HFF-Myc (cell line): ENCODE measurements around the gene DRC7.
"Not testable (repeated sequence)": the region's sequence is repeated elsewhere in the genome, so short reads cannot be mapped to it uniquely, and the experiment has no call there.

ENCODE experiments used
- DNase-seq: peaks from one replicate; pipeline ENCODE4 v3.0.0-alpha.2; 2011; ENCODE audit warnings: low read depth; ENCODE audit errors: extremely low read depth
- H3K4me3 ChIP-seq: replicated peaks from 2 replicates; pipeline ENCODE4 v1.5.1; 2011; ENCODE audit warnings: low read depth, mild to moderate bottlenecking, control low read depth, low read length
- CTCF ChIP-seq: IDR thresholded peaks from 2 replicates; pipeline ENCODE4 v1.5.1; 2012; ENCODE audit warnings: mild to moderate bottlenecking, low read depth, low read length, control low read depth; ENCODE audit errors: missing control alignments

DRC7 gene

GRCh38 chr16:57708168-57708567, 13.6 kb downstream of the DRC7 start:
- H3K4me3 ChIP-seq = no peak overlapping the region
- no peak for TF ChIP-seq CTCF
- DNase-seq = no peak

DNA sequence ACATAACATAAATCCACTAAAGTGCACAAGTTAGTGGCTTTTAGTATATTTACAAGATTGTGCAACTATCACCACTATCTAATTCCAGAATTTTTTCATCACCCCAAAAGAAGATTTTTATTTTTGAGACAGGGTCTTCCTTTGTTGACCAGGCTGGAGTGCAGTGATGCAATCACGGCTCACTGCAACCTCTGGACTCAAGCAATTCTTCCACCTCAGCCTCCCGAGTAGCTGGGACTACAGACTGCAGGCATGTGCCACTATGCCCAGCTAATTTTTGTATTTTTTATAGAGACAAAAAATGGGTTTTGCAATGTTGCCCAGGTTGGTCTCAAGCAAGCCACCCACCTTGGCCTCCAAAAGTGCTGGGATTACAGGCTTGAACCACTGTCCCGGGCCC, 15.1 kb downstream of the DRC7 start:
- H3K4me3 ChIP-seq = no peak overlapping the region
- no peak for TF ChIP-seq CTCF
- no peak for DNase-seq

DNA sequence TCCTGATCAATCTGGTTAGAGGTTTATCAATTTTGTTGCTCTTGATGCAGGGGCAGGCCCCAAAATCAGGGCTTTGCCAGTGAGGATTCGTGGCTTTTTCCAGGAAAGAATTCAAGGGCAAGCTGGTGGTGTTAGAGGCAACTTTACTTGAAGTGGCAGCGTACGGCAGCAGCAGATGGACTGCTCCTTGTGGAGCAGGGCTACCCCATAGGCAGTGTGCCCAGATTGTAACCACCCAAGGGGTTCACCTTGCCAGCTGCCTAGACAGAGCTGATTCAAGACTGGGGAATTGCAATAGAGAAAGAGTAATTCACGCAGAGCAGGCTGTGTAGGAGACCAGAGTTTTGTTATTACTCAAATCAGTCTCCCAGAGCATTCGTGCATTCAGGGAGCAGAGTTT, 16.7 kb downstream of the DRC7 start:
- no peak overlapping the region for H3K4me3 ChIP-seq
- no peak for DNase-seq
- TF ChIP-seq CTCF = no peak

- DNase-seq = no peak
- no peak overlapping the region for H3K4me3 ChIP-seq
- no peak for TF ChIP-seq CTCF
These were observed 17.4 kb downstream of the DRC7 start for GRCh38 chr16:57711993-57712392.

DNA sequence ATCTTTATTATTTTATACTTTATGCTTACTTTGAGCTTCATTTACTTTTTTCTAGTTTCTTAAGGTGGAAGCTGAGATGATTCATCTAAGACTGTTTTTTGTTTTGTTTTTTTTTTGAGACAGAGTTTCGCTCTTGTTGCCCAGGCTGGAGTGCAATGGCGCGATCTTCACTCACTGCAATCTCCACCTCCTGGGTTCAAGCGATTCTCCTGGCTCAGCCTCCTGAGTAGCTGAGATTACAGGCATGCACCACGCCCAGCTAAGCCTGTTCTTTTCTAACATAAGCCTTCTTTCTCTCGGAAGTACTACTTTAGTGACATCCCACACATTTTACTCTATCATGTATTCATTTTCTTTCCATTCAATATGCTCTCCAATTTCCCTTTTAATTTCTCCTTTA, 18.0 kb downstream of the DRC7 start:
- H3K4me3 ChIP-seq, DNase-seq: not testable (repeated sequence)

DNA sequence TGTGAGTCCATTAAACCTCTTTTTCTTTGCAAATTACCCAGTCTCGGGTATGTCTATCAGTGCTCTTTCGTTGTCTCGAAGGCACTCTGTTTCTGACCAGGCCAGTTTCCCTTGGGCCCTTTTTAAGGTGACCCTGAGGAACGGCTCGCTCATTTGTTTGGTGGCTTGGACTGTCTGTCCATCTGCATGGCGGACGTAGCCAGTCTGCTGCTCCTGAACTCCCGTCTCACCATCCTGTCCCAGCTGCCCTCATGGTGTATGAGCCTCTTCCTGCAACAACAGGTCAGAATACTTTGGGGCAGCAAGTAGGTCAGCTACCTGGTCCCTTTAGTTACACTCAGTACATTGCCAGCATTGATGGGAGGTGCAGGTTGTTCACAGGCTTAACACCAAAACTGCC, 19.0 kb downstream of the DRC7 start:
- TF ChIP-seq CTCF = no peak
- H3K4me3 ChIP-seq = no peak overlapping the region
- DNase-seq = no peak

DNA sequence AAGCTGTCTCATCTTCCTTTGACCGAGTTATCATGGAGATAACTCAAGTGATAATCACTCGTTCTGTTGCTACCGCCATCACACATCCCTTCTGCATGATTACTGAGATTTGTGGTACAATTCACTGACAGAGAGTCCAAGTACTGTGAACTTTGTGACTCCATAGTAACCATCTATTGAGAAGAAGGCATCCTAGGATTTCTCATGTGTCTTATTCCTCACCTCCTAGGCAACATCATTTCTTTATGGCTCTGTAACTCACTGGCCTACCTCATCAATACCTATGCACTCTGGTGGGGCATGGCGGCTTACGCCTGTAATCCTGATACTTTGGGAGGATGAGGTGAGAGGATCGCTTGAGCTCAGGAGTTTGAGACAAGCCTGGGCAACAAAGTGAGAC, 19.4 kb downstream of the DRC7 start:
- TF ChIP-seq CTCF = no peak

More for the DNA sequence above, 19.4 kb downstream of the DRC7 start:
- H3K4me3 ChIP-seq = no peak overlapping the region
- no peak for DNase-seq
